OCI-LY1 (cell line): ENCODE results near the gene HDAC7.

Source experiments
- H2AFZ ChIP-seq: fragments of 200-600 bp; sonication (generic), shearing (Covaris generic); 2 replicates; pipeline ENCODE4 v1.6.0; 2014; ENCODE audit warnings: antibody characterized with exemption, mild to moderate bottlenecking, low read length
- H3F3A ChIP-seq: fragments of 200-600 bp; sonication (generic), shearing (Covaris generic); 2 replicates; pipeline ENCODE4 v1.6.0; 2014; ENCODE audit warnings: mild to moderate bottlenecking, antibody characterized with exemption, low read length, moderate library complexity; ENCODE audit not compliant: insufficient read depth
- H3K27ac ChIP-seq: fragments of 200-600 bp; sonication (generic); 2 replicates; pipeline ENCODE4 v1.5.1; 2014; ENCODE audit warnings: low read length, mixed run types, mild to moderate bottlenecking, low read depth; ENCODE audit not compliant: poor library complexity, severe bottlenecking
- H3K27me3 ChIP-seq: fragments of 200-600 bp; sonication (generic); 2 replicates; pipeline ENCODE4 v1.6.0; 2014; ENCODE audit warnings: antibody characterized with exemption, mild to moderate bottlenecking, low read length, moderate library complexity; ENCODE audit not compliant: insufficient read depth
- H3K36me3 ChIP-seq: fragments of 200-600 bp; sonication (generic); 2 replicates; pipeline ENCODE4 v1.6.1; 2014; ENCODE audit warnings: mild to moderate bottlenecking, antibody characterized with exemption, low read length, moderate library complexity, mixed read lengths; ENCODE audit not compliant: insufficient read depth
- H3K4me1 ChIP-seq: fragments of 200-600 bp; sonication (generic); 2 replicates; pipeline ENCODE4 v1.5.1; 2014; ENCODE audit warnings: mild to moderate bottlenecking, low read length, moderate library complexity; ENCODE audit not compliant: insufficient read depth, severe bottlenecking
- H3K4me2 ChIP-seq: fragments of 200-600 bp; sonication (generic), shearing (Covaris generic); 2 replicates; pipeline ENCODE4 v1.6.1; 2014; ENCODE audit warnings: low read length
- H3K4me3 ChIP-seq: fragments of 200-600 bp; sonication (generic); 2 replicates; pipeline ENCODE4 v1.5.1; 2014; ENCODE audit warnings: low read length, low read depth, mild to moderate bottlenecking, mixed read lengths; ENCODE audit not compliant: poor library complexity, severe bottlenecking
- H3K79me2 ChIP-seq: fragments of 200-600 bp; shearing (Covaris generic); 2 replicates; pipeline ENCODE4 v1.6.1; 2016; ENCODE audit warnings: mixed run types, low read length, mixed read lengths; ENCODE audit not compliant: insufficient read depth
- H3K9ac ChIP-seq: fragments of 200-600 bp; sonication (generic), shearing (Covaris generic); 2 replicates; pipeline ENCODE4 v1.6.1; 2014; ENCODE audit warnings: mild to moderate bottlenecking, low read length, mixed read lengths
- H3K9me2 ChIP-seq: fragments of 200-600 bp; sonication (generic), shearing (Covaris generic); 2 replicates; pipeline ENCODE4 v1.6.1; 2014; ENCODE audit warnings: low read depth, mild to moderate bottlenecking, low read length, mixed read lengths
- H3K9me3 ChIP-seq: fragments of 200-600 bp; shearing (Covaris generic); 2 replicates; pipeline ENCODE4 v1.6.1; 2014; ENCODE audit warnings: low read length, mixed read lengths
- H4K20me1 ChIP-seq: fragments of 200-600 bp; sonication (generic), shearing (Covaris generic); 2 replicates; pipeline ENCODE4 v1.6.0; 2016; ENCODE audit warnings: mild to moderate bottlenecking, low read length; ENCODE audit not compliant: insufficient read depth
- CTCF ChIP-seq: fragments of 200-600 bp; sonication (generic), shearing (Covaris generic); IDR thresholded peaks from 2 replicates; pipeline ENCODE4 v1.5.1; 2017; ENCODE audit warnings: mild to moderate bottlenecking, antibody characterized with exemption, low read length, moderate library complexity, mixed read lengths
- EZH2 ChIP-seq: fragments of 200-600 bp; sonication (generic), shearing (Covaris generic); IDR thresholded peaks from 2 replicates; pipeline ENCODE4 v1.8.0; 2017; ENCODE audit warnings: borderline replicate concordance, mixed run types, mild to moderate bottlenecking, antibody characterized with exemption, low read length, moderate library complexity, mixed read lengths

The HDAC7 gene

DNA sequence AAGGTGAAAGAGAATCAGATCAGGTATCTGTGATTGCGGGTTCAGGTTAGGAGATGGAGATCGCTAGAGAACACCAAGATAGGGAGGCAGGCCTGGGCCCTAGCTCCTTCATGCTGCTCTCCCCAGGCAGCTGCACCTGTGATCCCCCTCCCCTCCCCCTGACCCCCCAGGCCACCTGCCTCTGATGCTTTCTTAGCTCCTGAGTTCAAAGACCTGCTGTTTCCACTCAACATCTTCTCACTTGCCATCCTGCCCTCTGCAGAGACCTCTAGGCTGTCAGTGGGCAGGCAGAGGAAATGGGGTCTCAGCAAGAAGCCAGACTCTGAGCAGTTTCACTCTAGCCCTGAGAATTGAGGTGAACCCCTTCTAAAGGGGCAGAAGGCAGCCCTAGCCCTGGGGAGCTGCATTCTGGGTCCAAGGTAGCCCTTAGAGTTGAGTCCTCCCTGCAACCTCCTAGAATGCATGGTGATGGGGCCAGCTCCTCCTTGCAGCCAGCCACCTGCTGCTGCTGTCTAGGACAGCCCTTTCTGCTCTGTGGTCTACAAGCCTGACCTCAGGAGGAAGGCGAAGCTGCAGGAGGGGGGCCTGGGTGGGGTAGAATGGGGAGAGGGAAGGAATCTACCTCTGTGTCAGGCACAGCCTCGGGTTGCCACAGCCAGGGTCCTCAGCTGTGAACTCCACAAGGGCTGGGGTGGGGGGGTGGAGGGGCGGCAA is 53.0 kb downstream of the HDAC7 start:
- H3K27me3 ChIP-seq: no peaks in the 10 kb centered on the region
- H3K9me2 ChIP-seq: no peaks in the 10 kb centered on the region
- no peak overlapping the region for H2AFZ ChIP-seq
- no peaks in the 10 kb centered on the region for H3F3A ChIP-seq
- H3K36me3 ChIP-seq: no peaks in the 10 kb centered on the region
- H3K27ac ChIP-seq: no peak overlapping the region
- H3K79me2 ChIP-seq: no peaks in the 10 kb centered on the region
- H3K9ac ChIP-seq: no peak overlapping the region
- no peak overlapping the region for H3K4me2 ChIP-seq
- no peaks in the 10 kb centered on the region for H3K4me1 ChIP-seq
- no peaks in the 10 kb centered on the region for H3K9me3 ChIP-seq
- no peaks in the 10 kb centered on the region for H4K20me1 ChIP-seq
- no peak overlapping the region for H3K4me3 ChIP-seq
- TF ChIP-seq CTCF: no peak
- no peak for TF ChIP-seq EZH2

DNA sequence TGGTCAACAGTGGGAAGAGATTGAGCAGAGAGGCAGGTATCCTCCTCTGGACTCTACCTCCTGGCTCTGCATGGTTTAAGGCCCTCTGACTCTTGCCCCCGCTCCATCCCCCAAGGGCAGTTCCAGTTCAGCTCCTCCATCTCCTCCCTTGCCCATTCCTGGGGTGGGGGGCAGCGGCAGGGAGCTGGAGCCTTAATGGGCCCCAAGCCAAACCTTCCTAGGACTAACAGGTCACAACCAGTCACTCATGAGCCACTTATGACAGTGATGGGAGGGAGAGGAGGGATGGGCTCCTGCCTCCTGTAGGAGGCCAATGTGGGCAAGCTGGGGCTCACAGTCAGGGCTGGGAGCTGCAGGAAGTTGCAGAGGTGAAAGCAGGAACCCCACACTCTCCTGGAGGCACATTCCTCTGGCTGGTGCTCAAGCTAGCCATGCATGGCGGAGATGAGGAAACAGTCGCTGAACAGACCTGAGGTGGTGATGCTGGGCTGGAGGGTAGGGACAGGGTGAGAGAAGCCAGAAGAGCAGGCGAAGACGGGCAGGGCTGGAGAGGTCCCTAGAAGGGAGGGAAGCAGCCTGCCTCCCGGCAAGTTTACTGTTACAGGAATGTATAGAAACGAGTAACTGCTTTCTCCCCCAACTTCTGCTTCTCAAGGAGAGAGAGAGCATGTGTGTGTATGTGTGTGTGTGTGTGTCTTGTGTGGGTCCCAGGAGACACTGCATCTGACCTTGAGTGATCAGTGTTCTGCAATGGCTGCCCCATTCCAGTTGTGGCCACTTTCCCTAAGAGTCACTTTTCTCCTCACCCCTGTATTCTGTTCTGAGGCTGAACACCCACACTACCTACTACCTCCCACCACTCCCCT is 56.0 kb downstream of the HDAC7 start:
- Histone ChIP-seq H3K4me3 (no peak overlapping the region), H3K9ac (no peak overlapping the region), H3K9me2 (no peaks in the 10 kb centered on the region), H2AFZ (no peak overlapping the region), H3K27me3 (0 out of 2 replicates have a peak, but pooled peaks cover 4% of the 10 kb centered on the region), H3F3A (no peaks in the 10 kb centered on the region), H3K4me1 (peaks cover 10% of the 10 kb centered on the region), H4K20me1 (no peaks in the 10 kb centered on the region), H3K36me3 (no peaks in the 10 kb centered on the region), H3K9me3 (no peaks in the 10 kb centered on the region), H3K79me2 (no peaks in the 10 kb centered on the region), H3K4me2 (no peak overlapping the region), H3K27ac (no peak overlapping the region)
- TF ChIP-seq EZH2 (no peak), CTCF (no peak)

DNA sequence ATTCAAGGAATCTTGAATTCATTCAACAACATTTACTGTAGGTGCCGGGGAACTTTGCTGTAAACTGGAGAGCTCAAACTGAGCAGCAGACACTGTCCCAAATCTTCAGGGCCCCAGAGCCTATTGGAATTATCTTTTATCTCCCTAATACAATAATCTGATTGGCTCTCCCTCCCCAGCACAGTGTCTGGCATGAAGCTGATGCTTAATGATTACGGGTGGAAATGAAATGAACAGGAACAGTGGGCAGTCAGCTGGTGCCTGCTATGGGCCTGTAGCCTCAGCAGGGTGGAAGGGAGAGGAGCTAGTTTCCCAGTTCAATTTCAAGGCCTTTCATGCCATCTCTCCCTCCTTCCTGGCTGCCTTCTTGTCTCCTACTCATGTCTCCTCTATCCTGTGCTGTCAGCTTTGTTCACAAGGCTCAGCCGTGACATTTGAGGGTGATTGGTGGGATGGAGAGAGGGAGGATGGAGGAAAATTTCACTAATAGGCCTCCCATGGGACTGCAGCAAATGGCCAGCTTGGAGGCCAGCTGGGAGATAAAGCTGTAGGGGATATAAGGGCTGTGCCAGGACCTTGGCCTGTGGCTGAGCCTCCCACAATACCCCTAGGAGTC is 56.7 kb downstream of the HDAC7 start:
- H3K9ac ChIP-seq: no peak overlapping the region
- H3K27me3 ChIP-seq: 0 out of 2 replicates have a peak, but pooled peaks cover 4% of the 10 kb centered on the region
- no peaks in the 10 kb centered on the region for H3F3A ChIP-seq
- no peaks in the 10 kb centered on the region for H3K9me2 ChIP-seq
- H3K36me3 ChIP-seq: no peaks in the 10 kb centered on the region
- H3K4me1 ChIP-seq: peaks cover 13% of the 10 kb centered on the region
- no peak overlapping the region for H2AFZ ChIP-seq
- no peak overlapping the region for H3K4me3 ChIP-seq
- H3K79me2 ChIP-seq: no peaks in the 10 kb centered on the region
- no peak overlapping the region for H3K27ac ChIP-seq
- TF ChIP-seq CTCF (no peak), EZH2 (no peak)
- H3K4me2 ChIP-seq: no peak overlapping the region
- no peaks in the 10 kb centered on the region for H3K9me3 ChIP-seq
- no peaks in the 10 kb centered on the region for H4K20me1 ChIP-seq
